ENCODE measurements around the gene SRGAP3.

- no peak for TF ChIP-seq MLX (CRISPR knock-in tag; IDR thresholded peaks at IDR 0.05)
- no peak for TF ChIP-seq USF2 (CRISPR knock-in tag; IDR thresholded peaks at IDR 0.05)
- TF ChIP-seq ZSCAN18 (CRISPR knock-in tag; IDR thresholded peaks at IDR 0.05), result no peak
- no peak for TF ChIP-seq ZMAT4 (CRISPR knock-in tag; IDR thresholded peaks at IDR 0.05)
- no peak for TF ChIP-seq CTCF (IDR thresholded peaks at IDR 0.05)
- no peak for TF ChIP-seq MXD4 (CRISPR knock-in tag; IDR thresholded peaks at IDR 0.05; ENCODE audit: borderline replicate concordance)
- TF ChIP-seq STAT6 (CRISPR knock-in tag; conservative IDR thresholded peaks at IDR 0.05; ENCODE audit: low read depth), result no peak
- no peak for TF ChIP-seq SOX15 (CRISPR knock-in tag; IDR thresholded peaks at IDR 0.05)
- TF ChIP-seq NR2C2 (CRISPR knock-in tag; IDR thresholded peaks at IDR 0.05), result no peak
- no peak for TF ChIP-seq PREB (CRISPR knock-in tag; IDR thresholded peaks at IDR 0.05; ENCODE audit: borderline replicate concordance)
- no peak for TF ChIP-seq CREB1 (CRISPR knock-in tag; IDR thresholded peaks at IDR 0.05)
- TF ChIP-seq ZNF317 (CRISPR knock-in tag; IDR thresholded peaks at IDR 0.05; ENCODE audit: borderline replicate concordance, low read depth), result no peak
These were observed 22.5 kb upstream of the SRGAP3 start for GRCh38 chr3:9271903-9272302.

Data from WTC11 (cell line).